ENCODE measurements around the gene PLCB1.

Gene PLCB1

GRCh38 chr20:8505476-8506200 is 373.6 kb downstream of the PLCB1 start:
- no peak for DNase-seq (ENCODE audit: low read depth in 2 of 2)

DNA sequence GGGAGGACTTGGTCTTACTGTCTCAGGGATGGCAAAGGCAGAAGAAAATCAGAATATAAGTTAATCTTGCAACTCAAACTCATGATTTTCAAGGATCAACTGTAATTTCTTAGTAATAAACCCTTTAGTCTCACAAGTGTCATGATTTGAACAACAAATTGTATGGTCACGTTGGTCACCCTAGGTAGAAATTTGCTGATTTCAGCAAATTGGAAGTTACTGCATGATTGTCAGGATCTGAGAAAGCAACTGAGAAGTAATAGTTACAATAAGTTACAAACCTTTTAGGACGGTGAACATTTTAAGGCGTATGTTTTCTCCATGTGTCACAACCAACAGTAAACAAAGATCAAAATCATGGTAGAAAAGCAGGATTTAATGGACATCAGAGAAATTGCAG is 375.2 kb downstream of the PLCB1 start:
- no peak for DNase-seq (ENCODE audit: low read depth in 2 of 2)

- DNase-seq (ENCODE audit: low read depth in 2 of 2), result no peak
Observed at GRCh38 chr20:8509809-8510208, 377.7 kb downstream of the PLCB1 start.

GRCh38 chr20:8510808-8511207 is 378.7 kb downstream of the PLCB1 start:
- DNase-seq (ENCODE audit: low read depth in 2 of 2), result no peak

- DNase-seq (ENCODE audit: low read depth in 2 of 2), result no peak
Observed at GRCh38 chr20:8512003-8512402, 379.9 kb downstream of the PLCB1 start.

- DNase-seq (ENCODE audit: low read depth in 2 of 2), result no peak
Observed at GRCh38 chr20:8515810-8516435, 383.9 kb downstream of the PLCB1 start.

GRCh38 chr20:8518878-8519277 is 386.8 kb downstream of the PLCB1 start:
- DNase-seq (ENCODE audit: low read depth in 2 of 2), result no peak

- no peak for DNase-seq (ENCODE audit: low read depth in 2 of 2)
Observed at GRCh38 chr20:8519887-8520286, 387.8 kb downstream of the PLCB1 start.

GRCh38 chr20:8522168-8522567 is 390.1 kb downstream of the PLCB1 start:
- no peak for DNase-seq (ENCODE audit: low read depth in 2 of 2)

DNA sequence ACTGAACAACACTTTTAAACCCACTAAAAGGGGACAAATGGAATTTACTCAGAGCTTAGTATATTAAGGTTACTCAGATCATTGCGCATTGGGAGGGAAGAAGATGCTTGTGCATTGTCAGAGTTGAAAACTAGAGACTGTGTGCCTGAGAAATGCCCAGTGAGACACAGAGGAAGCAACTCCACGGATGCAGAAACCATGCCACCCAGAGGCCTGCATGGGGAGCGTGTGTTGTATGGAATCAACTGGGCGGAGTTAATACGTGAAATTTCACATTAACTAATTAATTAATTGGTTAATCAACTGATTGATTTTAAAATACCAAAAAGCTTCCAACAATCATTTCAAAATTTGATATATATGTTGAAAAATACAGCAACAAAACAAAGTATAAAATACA is 391.6 kb downstream of the PLCB1 start:
- DNase-seq (ENCODE audit: low read depth in 2 of 2), result no peak

DNA sequence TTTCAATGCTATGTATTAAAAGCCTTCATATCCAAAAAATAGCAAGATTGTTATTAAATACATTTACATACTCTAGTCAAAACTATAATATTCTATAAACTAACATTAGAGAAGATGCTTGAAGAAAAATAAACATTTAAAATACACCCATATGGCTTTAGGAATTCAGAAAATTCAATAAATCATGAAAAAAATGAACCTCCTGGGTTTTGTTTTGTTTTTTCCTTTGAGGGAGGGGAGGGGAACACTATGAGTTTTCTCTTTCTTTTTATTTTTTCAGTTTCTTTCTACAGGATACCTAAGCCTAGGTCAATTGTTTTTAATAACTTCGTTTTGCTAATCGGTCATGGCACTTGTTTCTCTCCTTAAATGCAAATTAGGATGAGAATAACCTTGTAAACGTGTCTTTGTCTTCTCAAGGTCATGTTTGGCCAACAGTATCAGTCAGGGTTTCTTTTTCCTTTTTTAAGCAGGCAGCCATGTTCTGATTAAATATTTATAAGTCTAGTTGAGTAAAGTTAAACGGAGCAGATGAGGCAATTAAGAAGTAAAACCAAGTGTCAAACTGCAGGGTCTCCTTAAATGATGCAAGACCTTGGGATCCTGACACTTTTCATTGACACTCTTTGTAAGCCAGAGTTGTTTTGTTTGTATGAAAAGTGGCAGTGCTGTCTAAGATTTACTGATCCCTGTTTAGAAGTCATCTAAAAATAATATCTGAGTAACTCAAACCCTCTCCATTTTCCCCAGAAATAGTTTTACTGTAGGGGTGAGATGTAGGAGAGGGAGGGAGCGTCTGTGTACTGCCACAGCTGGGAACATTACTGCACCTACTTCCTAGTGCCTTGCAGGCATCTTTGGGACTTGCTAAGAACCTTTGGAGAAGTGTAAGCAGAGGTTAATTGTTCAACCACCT is 392.3 kb downstream of the PLCB1 start:
- no peak for DNase-seq (ENCODE audit: low read depth in 2 of 2)

DNA sequence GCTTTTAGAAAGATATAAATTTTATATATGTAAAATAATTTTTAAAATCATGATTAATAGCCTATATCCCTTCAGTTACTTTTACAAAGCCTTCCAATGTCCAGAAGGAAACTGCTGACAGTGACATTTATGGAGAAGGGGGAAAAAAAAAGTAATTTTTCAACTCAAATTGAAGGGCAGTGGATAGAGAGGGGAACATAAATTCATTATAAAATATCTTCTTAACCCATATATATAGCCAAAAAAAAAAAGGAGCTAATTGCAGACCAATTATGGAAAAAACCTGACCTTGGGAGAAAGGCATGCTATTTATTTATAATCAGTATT is 392.9 kb downstream of the PLCB1 start:
- no peak for DNase-seq (ENCODE audit: low read depth in 2 of 2)

DNA sequence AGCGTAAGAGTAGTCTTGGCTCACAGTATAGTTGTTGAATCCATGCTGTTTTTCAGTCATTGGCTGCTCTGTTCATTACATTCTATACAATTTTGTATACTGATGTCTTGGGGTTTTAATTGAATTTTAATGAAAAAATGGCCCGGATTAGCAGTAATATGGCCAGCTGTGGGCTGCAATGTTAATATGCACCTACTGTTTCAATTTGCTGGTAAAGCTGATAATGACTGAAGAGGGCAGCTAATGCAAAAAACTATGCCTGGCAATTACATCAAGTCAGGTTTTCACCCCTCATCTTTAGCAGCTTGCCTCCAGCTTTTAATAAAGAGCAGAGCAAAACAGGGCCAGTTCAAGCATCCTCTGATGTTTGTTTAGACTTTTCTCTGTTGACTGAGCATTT is 394.5 kb downstream of the PLCB1 start:
- DNase-seq (ENCODE audit: low read depth in 2 of 2), result no peak

- DNase-seq (ENCODE audit: low read depth in 2 of 2), result no peak
Observed at GRCh38 chr20:8527998-8528723, 396.1 kb downstream of the PLCB1 start.

- no peak for DNase-seq (ENCODE audit: low read depth in 2 of 2)
Observed at GRCh38 chr20:8530022-8530421, 398.0 kb downstream of the PLCB1 start.

GRCh38 chr20:8532169-8532568 is 400.1 kb downstream of the PLCB1 start:
- no peak for DNase-seq (ENCODE audit: low read depth in 2 of 2)

DNA sequence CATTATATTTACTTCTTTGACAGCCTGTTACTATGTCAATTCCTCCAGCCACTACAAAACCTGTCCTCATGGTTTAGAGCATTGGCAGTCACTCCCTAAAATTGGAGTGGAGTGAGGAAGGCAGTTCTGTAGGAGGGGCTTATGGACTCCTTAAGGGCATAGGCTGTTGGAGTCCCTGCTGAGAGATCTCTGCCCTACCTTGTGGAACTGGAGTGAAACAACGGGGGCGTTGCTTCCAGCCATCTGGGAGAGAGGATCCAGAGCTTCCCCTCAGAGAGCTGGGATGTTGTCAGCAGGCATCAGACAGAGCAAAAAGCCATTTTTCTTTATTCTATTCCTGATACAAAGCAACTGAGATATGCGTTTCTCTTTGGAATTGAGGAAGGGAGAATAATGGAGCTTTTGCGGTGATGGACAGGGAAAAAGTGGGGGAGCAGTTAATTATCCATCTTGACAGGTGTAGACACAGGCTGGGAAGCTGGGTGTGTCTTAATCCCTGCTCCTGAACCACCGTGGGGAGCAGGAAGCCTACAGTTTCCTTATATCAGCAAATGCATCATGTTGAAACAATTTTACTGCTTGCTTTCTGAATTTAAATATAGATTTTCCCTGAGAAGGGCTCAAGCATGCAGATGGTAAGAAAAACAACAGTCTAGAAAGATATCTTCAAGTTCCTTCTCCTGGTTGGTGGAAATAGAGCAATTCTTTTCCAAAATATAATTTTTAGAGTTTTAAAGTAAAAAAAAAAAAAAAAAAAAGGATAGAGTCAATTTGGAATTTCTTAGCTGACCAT is 402.5 kb downstream of the PLCB1 start:
- no peak for DNase-seq (ENCODE audit: low read depth in 2 of 2)

DNA sequence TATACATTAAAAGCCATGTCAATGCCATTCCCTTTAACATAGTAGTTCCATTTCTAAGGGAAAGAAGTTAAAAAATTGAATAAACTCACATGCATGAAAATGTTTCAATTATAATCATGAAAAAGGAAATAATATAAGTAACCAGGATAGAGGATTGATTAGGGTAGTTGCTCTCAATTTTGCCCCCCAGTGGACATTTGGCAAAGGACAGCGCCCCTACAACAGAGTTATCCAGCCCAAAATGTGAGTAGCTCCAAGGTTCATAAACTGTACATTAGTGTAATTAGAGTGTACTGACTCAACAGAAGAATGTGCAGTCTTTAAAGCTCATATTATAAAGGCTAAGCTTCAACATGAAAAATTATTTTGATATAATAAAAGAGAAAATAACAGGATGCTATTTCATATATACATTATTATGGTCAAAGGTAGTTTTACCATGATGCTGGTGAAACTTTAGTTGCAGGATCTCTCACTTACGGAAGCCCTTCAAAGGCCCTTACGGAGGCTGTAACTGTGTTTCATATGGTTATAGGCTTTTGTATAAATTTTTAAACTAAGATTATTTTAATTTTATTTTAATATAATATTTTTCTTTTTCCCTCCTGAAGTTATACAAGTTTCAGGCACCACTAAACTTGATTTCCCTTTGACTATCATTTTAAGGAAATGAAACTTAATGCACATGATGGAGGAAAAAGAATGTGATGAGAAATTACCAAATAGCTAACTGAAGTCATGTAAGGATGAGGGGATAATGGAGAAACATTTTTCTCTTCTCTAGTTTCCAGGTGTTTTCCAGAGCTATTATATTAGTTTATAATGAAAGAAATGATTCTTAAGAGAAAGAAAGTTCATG is 403.6 kb downstream of the PLCB1 start:
- no peak for DNase-seq (ENCODE audit: low read depth in 2 of 2)

- DNase-seq (ENCODE audit: low read depth in 2 of 2), result no peak
Observed at GRCh38 chr20:8536262-8536618, 404.2 kb downstream of the PLCB1 start.

GRCh38 chr20:8540466-8540865 is 408.4 kb downstream of the PLCB1 start:
- DNase-seq (ENCODE audit: low read depth in 2 of 2), result no peak

Data from stimulated activated CD8-positive, alpha-beta memory T cell treated with anti-CD3 and anti-CD28 coated beads, Interleukin-2, amount 100 ng/mL, for 48 hours (primary cell).